Prostate gland (tissue), 2 donors: ENCODE data around the gene CALR.
"Not testable (repeated sequence)": the region's sequence is repeated elsewhere in the genome, so short reads cannot be mapped to it uniquely, and the experiment has no call there.

Source experiments
- CTCF ChIP-seq, 4 experiments: fragments of 200-600 bp in 2 of 4; fragments of 450-650 bp in 2 of 4; sonication (generic) in 2 of 4; IDR thresholded peaks; 1 replicate in 3 of 4; 2 replicates in 1 of 4; pipeline ENCODE4 v1.5.1; 2016 to 2019; ENCODE audit warnings: antibody characterized with exemption in 4 of 4, mild to moderate bottlenecking in 2 of 4, moderate library complexity in 2 of 4
- POLR2A ChIP-seq: fragments of 450-650 bp; IDR thresholded peaks from one replicate; pipeline ENCODE4 v1.6.1; 2016; ENCODE audit warnings: antibody characterized with exemption, mild to moderate bottlenecking

- TF ChIP-seq CTCF (IDR thresholded peaks at IDR 0.05); POLR2A: not testable (repeated sequence)
Observed at GRCh38 chr19:12890299-12890786, 48.1 kb upstream of the CALR start.
